DMS79 (cell line): ENCODE results near the gene CLINT1.
"Not testable (repeated sequence)": the region's sequence is repeated elsewhere in the genome, so short reads cannot be mapped to it uniquely, and the experiment has no call there.

ENCODE experiments used
- DNase-seq: peaks from one replicate; lab custom pipeline; 2025; lab: John Stamatoyannopoulos, UW

CLINT1 gene

GRCh38 chr5:157858527-157859226 lies at the start of gene CLINT1:
CLINT1 (minus strand) TSS chr5:157859145; CDS start chr5:157858970, 175 bp downstream.
- peak; percentile 8 for DNase-seq

- DNase-seq = no peak
Observed at GRCh38 chr5:157908459-157908858, 49.5 kb upstream of the CLINT1 start.

- no peak for DNase-seq
Observed at GRCh38 chr5:157907479-157907878, 48.5 kb upstream of the CLINT1 start.

DNA sequence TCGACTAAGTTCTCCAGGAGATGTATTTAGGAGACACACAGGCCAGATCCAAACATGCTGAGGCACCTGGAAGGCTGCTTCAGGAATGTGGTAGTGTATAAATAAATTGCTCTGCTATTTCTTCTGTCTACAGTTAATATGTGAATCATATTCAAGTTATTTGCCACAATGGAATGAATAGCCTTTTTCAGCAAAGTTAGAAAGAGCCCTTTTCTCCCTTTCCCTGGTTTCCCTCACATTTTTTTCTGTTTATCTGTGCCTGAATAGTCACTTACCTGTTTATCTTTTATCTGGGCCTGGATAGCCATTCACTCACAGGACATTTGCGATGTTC lies 44.1 kb upstream of the CLINT1 start:
- no peak for DNase-seq

GRCh38 chr5:157902449-157903116 lies 43.6 kb upstream of the CLINT1 start:
- DNase-seq = no peak

DNA sequence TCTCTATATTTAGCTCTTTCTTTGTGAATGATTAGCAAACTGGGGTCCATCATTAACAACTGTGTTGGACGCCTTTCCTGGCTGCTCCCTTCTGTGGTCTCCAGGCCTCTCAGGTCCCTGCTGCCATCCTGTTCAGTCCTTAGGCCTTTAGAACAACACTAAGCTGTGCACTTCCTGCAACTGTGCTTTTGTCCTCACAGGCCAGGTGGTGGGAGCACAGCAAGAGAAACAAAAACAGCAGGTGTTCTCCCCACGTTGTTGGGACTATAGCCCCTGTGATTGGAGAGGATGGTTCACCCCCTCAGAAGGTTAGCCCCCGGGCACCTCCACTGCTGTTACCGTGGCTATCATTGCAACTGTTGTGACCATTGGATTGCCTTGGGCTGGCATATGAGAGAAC lies 41.7 kb upstream of the CLINT1 start:
- no peak for DNase-seq

DNA sequence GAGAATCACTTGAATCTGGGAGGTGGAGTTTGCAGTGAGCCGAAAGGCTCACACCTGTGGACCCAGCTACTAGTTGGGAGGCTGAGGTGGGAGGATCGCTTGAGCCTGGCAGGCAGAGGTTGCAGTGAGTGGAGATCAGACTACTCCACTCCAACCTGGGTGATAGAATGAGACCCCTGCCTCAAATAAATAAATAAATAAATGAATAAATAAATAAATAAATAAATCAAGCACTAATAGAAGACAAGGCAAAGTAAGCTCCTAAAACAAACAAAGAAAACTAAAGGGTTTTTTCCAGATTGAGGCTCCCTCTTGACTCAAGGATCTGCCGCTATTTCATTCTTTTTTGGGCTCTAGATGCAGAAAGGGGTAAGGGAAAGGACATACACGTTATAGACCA lies 34.7 kb upstream of the CLINT1 start:
- DNase-seq = no peak

GRCh38 chr5:157892974-157893373 lies 34.0 kb upstream of the CLINT1 start:
- DNase-seq = no peak

- no peak for DNase-seq
Observed at GRCh38 chr5:157890836-157891597, 32.1 kb upstream of the CLINT1 start.

GRCh38 chr5:157888814-157889532 lies 30.0 kb upstream of the CLINT1 start:
- DNase-seq = no peak

GRCh38 chr5:157886796-157887380 lies 27.9 kb upstream of the CLINT1 start:
- no peak for DNase-seq

DNA sequence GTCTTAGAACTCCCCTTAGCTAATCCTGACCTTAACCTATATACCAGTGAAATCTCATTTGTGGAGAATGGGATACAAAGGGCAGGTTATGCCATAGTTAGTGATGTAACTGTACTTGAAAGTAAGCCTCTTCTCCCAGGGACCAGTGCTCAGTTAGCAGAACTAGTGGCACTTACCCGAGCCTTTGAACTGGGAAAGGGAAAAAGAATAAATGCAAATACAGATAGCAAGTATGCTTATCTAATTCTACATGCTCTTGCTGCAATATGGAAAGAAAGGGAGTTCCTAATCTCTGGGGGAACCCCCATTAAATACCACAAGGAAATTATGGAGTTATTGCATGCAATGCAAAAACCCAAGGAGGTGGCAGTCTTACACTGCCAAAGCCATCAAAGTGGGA lies 26.1 kb upstream of the CLINT1 start:
- DNase-seq = peak; percentile 49

DNA sequence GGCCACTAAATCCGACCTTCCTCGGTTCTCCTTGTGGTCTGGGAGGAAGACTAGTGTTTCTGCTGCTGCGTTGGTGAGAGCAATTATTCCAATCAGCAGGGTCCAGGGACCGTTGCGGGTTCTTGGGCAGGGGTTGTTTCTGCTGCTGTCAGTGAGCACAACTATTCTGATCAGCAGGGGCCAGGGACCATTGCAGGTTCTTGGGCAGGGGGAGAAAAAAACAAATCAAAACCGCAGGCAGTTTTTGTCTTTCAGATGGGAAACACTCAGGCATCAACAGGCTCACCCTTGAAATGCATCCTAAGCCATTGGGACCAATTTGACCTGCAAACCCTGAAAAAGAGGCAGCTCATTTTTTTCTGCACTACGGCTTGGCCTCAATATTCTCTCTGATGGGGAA lies 22.6 kb upstream of the CLINT1 start:
- DNase-seq = not testable (repeated sequence)

- no peak for DNase-seq
Observed at GRCh38 chr5:157877821-157878220, 18.9 kb upstream of the CLINT1 start.

- no peak for DNase-seq
Observed at GRCh38 chr5:157874861-157875260, 15.9 kb upstream of the CLINT1 start.

- DNase-seq = no peak
Observed at GRCh38 chr5:157870837-157871834, 12.2 kb upstream of the CLINT1 start.

GRCh38 chr5:157867751-157868387 lies 8.9 kb upstream of the CLINT1 start:
- no peak for DNase-seq

- DNase-seq = no peak
Observed at GRCh38 chr5:157866536-157866935, 7.6 kb upstream of the CLINT1 start.

DNA sequence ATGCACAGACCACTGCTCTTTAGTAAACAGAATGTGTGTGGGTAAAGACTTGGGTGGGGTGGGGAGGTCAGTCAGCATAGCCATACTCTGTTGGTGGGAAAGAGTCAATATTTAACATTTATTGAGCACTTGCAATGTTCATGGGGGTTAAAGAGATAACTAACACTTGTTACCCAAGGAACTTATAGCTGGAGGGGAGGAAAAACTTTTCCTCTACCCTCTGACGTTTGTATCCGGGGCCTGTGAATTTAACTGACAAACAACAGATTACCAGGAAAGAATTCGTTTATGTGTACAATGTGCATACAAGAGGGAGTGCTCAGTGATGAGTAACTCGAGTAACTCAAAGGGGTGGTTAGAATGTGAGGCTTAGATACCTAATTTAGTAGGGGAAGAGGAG lies 6.8 kb upstream of the CLINT1 start:
- no peak for DNase-seq

- DNase-seq = no peak
Observed at GRCh38 chr5:157864067-157864466, 5.1 kb upstream of the CLINT1 start.
